GM12801 (cell line): ENCODE measurements around the gene PDZD7.

Experiments used
- TF ChIP-seq, protein P1 (sequence below): IDR thresholded peaks from one replicate; pipeline ENCODE4 v1.5.1; 2011; ENCODE audit warnings: control low read depth; ENCODE audit not compliant: insufficient read length; ENCODE audit errors: extremely low read depth

Gene PDZD7

DNA sequence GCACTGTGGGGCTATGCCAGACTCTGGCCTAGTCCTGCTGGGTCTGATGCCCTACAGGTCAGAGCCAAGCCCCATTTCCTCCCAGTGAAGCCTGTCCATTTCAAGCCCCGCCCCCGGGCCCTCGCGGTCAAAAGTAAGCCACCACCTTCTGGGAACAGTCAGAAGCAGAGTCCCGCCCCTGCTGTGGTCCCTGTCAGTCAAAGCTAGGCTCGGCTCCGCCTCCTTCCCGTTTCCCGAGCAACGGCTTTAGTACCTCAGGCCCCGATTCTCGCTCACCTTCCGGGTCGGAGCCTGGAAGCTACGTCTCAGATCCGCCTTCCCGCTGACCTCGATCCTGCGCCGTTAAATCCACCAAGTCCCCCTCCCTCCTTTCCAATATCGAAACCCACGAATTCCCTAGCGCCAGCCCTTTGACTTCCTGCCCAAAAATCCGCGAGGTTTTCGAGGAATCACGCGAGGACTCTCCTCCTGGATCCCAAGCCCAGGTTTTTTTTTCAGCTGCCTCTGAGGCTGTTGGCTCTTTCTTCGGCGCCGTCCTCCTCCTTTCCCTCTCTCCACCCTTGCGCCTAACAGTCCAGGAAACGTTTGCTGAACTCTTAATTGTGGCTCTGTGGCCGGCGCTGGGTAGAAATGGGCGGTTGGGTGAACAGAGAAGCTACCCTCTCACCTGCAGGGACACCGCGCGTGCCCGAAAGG is 11.9 kb upstream of the PDZD7 start:
- TF ChIP-seq, protein P1, sequence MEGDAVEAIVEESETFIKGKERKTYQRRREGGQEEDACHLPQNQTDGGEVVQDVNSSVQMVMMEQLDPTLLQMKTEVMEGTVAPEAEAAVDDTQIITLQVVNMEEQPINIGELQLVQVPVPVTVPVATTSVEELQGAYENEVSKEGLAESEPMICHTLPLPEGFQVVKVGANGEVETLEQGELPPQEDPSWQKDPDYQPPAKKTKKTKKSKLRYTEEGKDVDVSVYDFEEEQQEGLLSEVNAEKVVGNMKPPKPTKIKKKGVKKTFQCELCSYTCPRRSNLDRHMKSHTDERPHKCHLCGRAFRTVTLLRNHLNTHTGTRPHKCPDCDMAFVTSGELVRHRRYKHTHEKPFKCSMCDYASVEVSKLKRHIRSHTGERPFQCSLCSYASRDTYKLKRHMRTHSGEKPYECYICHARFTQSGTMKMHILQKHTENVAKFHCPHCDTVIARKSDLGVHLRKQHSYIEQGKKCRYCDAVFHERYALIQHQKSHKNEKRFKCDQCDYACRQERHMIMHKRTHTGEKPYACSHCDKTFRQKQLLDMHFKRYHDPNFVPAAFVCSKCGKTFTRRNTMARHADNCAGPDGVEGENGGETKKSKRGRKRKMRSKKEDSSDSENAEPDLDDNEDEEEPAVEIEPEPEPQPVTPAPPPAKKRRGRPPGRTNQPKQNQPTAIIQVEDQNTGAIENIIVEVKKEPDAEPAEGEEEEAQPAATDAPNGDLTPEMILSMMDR, result no peak

DNA sequence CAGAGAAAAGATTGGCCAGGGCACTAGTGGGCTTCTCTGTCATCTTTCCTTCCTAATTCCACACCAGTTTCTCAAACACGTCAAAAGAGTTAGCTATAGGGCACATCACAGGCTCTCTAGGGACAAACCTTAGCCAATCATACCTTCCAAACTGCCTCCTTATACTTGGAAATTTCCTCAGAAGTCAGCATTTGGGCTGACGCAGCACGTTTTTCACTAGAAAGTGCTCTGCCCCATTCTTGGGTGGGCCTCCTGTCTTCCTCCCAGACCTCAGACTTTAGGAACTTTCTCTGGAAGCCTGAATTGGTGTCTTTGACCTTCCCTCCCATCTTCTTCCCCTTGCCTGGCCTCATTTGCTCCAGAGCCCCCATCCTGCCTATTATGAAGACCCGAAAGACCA is 11.2 kb upstream of the PDZD7 start:
- TF ChIP-seq, protein P1, result no peak

DNA sequence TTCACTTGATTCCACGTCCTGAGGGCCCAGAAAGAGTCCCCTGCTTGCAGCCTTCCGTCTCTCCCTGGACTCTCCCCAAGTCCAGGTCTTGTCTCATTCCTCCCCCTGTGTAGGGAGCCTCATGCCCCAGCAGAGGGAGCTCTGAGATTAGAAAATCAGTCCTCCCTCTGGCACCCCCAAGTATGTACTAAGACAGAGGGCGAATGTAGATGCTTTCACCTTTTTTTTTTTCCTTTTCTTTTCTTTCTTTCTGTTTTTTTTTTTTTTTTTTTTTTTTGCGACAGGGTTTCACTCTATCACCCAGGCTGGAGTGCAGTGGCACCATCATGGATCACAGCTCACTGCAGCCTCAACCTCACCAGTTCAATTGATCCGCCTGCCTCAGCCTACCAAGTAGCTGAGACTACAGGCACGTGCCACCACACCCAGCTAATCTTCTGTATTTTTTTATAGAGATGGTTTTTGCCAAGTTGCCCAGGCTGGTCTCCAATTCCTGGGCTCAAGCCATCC is 10.4 kb upstream of the PDZD7 start:
- TF ChIP-seq, protein P1, result peak; percentile 57

DNA sequence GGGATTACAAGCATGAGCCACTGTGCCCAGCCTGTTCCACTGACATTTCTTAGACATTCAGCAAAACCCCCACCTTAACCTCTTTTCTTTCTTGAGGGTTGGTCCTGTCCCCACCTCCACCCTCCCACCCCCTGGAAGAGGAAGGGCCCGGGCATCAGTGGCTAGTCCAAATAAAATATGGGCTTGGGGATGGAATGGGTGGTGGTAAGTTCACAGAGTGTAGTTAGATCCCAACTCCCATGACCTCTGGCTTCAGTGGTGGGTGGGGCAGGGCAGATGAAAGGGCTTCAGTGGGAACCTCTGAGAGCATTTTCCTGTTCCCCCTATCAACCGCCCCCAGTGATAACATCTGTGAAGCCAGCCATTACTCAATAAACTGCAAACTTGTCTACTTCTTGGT is 9.9 kb upstream of the PDZD7 start:
- TF ChIP-seq, protein P1, result no peak

DNA sequence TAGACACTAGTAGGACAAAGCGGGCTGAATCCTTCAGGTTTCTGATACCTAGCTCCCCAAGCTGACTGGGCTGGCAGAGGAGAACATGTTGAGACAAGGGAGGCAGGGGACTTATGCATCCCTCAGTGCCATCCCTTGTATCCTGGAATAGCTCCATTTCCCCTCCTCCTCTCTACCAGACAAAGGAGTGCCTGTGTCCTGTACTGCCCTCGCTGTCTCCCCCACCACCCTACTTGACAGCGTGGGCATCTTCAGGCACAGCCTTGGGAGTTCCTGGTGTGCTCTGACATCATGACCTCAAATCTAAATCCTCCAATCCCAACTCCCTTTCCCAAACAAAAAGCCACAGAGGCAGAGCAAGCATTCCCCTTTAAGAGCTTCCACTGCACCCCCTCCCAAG is 9.1 kb upstream of the PDZD7 start:
- TF ChIP-seq, protein P1, result no peak

DNA sequence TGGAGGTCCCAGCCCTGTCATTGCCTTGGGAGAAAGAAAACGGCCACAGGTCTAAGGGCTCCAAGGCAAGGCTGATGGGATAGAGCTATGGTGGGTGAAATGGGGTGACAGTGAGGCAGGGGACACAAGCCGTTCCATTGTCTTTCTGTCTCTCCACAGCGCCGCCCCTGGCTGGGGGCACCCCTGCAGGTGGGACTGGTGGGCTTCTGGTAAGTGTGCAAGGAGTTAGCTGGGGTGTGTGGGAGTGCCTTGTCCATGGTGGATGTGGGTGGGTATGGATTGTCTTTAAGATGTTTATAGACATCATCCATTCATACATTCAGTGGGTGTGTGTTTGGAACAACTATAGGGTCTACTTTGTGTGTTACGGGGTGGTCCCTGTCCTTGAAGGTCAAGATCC is 7.6 kb upstream of the PDZD7 start:
- TF ChIP-seq, protein P1, result no peak

DNA sequence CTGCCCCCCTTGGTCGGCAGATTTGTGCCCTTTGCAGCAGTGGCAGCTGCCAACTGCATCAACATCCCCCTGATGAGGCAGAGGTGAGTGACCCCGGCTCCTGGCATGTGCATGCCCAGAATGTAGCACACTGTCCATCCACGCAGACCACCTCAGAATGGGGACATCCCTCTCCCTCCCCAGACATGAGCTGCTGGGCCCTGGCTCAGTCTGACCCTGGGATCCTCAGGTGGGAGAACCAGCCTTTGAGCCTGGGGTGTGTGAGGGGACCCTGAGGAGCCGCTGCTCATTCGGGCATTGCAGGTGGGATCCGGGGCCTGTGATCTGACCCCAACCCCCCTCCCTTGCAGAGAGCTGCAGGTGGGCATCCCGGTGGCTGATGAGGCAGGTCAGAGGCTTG is 5.8 kb upstream of the PDZD7 start:
- TF ChIP-seq, protein P1, result no peak
